Left hindlimb (tissue), 1 donor: Measurements from ENCODE around the gene CSTF3.
"Not testable (repeated sequence)": the region's sequence is repeated elsewhere in the genome, so short reads cannot be mapped to it uniquely, and the experiment has no call there.

Experiments used
- DNase-seq: peaks from one replicate; pipeline ENCODE4 v3.0.0-alpha.2; 2018

Gene CSTF3

DNA sequence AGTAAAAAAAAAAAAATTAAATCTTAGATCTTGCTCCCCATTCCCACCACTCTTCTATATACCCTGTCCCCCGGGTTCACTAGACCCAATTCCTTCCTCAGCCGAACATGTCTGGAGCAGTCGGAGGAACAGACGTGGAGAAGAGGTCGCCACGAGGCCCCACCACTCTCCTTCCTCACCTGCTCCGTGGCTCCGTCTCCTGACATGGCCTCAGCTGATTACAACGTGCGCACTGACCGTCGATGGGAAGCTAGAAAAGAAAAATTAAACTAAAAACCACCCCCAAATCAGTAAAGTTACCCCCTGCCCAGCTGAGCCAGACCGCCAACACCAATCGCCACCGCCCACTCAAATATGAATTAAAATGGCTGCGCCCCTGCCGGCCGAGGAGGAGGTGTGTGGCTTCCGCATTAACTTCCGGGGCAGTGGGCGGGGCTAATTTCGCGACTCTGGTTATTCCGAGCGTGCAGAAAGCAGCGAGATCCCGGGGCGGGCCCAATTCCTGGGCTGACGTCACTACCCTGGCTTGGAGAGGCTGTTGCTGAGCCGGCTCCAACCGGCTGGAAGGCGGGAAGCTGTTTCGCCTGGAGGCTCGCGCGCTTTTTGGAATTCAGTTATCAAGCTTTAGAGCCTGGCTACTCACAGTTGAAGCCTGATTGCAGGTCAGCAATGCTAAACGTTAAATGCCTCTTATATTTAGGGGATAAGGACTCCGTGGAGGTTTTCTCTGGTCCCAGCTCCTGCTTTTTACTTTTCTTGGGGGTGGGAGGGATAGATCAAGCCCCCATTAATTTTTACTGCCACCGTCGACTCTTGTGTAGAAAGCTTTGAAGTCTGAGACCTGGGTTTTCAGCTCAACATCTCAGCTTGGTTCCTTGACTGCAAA lies at the start of gene CSTF3:
Gene CSTF3, minus strand, starts transcription at position 361 of the 886 bp plus-strand sequence. Its CDS starts 155 bp downstream, at position 206.
- DNase-seq = peak; percentile 100

DNA sequence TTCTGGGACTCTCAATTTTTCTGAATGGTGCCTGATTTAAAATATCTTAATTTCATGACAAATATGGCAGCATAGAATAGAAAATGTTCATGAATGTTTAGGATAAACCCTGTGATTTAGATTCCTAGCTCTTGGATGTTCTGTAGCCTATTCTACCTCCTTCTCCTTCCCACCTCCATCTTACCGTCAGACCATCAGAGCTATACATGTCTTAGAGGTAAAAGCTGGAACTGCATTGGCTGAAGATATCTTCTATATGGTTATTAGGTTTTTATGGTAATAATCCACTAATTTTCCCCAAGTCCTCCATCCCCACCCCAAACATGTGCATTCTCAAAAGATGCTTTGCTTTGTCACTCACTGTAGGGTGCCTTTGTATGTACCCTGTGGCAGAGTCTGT lies 46.9 kb upstream of the CSTF3 start:
- no peak for DNase-seq

GRCh38 chr11:33207408-33207985 lies 46.2 kb upstream of the CSTF3 start:
- DNase-seq = peak; percentile 45

- no peak for DNase-seq
These were observed 36.8 kb upstream of the CSTF3 start for GRCh38 chr11:33197915-33198727.

GRCh38 chr11:33195462-33196173 lies 34.3 kb upstream of the CSTF3 start:
- no peak for DNase-seq

GRCh38 chr11:33194455-33194854 lies 33.2 kb upstream of the CSTF3 start:
- no peak for DNase-seq

- no peak for DNase-seq
These were observed 30.2 kb upstream of the CSTF3 start for GRCh38 chr11:33191467-33191866.

DNA sequence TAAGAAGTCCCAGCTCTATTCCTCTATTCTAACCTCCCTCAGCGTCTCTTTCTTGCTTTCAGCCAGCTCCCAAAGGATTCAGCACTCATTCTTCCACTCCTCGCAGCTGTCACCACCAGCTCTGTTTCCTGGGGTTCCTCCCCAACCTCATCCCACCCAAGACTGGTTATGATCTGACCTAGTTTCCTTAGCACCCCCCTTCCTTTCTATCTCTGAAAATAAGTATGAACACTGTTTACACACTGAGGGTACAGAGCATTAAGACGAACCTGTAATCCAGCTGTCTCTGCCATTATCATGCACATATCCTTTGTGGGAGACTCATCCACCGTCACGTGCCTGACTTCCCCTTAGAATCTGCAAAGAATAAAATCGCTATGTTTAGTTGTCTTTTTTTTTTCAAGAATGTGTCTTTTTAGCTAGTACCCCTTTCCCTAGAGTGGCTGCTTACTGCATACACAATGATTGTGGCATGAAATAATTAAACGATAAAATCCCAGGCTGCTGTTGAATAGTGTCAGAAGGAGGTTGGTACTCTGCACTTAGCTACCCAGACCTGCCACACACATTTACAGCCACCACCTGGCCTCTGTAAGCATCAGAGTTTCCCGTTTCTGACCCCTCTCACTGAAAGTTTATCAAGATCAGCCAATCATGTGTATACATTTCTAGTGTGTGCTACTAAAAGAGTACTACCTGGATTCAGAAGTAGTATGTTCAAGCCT lies 26.9 kb upstream of the CSTF3 start:
- DNase-seq = no peak

DNA sequence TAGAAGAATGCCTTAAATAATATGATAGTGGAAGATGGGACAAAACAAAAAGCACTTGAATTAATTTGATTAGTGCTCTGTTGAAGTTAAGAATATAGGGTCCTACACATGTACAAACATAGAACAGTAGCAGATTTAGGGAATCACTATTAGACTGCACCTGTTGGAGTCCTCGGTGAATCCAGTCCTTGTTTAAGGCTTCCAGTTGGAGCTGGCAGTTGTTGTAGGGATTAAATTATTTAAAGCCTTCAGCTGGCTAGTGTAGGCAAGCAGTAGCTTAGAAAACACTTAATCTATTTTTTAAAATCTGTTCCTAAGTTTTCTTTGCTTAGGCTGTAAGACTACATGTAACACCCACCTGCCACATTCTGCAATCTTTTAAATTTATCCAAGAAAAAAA lies 24.5 kb upstream of the CSTF3 start:
- no peak for DNase-seq

- no peak for DNase-seq
These were observed 21.1 kb upstream of the CSTF3 start for GRCh38 chr11:33182246-33182878.

- DNase-seq = no peak
These were observed 18.1 kb upstream of the CSTF3 start for GRCh38 chr11:33179348-33179803.

DNA sequence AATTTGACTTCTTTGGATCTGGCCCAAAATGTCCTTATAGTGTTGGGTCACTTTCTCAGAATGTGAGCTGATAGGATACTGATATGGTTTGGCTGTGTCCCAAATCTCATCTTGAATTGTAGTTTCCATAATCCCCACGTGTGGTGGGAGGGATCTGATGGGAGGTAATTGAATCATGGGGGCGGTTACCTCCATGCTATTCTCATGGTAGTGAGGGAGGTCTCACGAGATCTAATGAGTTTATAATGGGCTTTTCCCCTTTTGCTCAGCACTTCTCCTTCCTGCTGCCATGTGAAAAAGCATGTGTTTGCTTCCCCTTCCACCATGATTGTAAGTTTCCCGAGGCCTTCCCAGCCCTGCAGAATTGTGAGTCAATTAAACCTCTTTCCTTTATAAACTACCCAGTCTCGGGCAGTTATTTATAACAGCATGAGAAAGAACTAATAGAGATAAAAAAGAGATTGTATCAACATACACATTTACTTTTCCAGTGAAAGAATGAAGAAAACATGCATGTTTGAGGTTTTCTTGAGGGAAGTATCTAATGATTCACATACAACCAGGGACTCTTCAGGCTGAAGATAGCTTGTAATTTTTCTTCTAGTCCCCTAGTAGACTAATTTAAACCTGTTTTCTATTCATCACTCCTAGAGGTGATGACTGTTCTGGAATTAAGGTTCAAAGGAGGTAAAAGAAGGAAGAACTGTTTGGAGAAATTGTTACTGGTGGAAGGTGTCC lies 17.3 kb upstream of the CSTF3 start:
- no peak for DNase-seq

GRCh38 chr11:33177676-33178336 lies 16.5 kb upstream of the CSTF3 start:
- no peak for DNase-seq

DNA sequence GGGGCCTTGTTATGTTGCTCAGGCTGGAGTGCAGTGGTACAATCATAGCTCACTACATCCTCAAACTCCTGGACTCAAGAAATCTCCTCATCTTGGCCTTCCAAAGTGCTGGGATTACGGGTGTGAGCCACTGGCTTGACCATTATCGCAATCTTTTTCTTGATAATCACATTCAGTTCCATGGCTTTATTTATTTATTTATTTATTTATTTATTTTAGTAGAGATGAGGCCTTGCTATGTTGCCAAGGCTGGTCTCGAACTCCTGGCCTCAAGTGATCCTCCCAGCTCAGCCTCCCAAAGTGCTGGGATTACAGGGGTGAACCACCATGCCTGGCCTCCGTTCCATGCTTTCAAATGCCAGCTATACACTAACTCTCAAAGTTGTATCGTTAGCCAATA lies 15.5 kb upstream of the CSTF3 start:
- DNase-seq = not testable (repeated sequence)

DNA sequence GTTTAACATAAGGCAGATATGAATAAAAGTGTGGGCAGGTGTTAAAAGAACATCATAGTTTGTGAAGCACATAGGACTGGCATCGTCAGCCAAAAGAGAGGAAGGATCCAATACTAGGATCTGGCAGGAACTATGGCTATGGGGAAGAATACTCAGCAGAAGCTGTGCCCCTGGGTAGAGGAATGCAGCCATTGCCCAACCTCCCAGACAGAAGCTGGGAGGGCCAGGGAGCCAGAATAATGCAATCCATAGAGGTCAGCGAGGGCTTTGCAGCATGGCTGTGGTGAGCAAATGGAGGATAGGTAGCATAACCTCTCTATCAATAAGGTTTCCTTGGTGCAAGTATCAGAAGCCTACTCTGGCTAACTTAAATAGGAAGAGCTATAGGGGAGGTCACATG lies 11.7 kb upstream of the CSTF3 start:
- no peak for DNase-seq

GRCh38 chr11:33172345-33172744 lies 11.1 kb upstream of the CSTF3 start:
- DNase-seq = no peak

DNA sequence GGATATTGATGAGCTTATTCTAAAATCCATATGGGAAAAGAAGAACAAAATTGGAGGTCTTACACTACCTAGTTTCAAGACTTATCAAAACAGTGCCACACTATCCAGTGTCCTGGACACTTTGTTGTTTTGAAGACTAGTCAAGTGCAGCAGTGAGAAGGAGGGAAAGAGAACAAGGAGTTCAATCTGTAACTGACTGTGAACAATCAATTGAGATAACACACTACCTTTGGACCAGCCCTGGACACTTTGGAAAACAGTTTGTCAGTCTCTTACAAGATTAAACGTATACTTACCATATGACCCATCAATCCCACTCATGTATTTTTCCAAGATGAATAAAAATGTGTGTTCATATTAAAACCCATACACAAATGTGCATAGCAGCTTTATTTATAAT lies 10.0 kb upstream of the CSTF3 start:
- no peak for DNase-seq

DNA sequence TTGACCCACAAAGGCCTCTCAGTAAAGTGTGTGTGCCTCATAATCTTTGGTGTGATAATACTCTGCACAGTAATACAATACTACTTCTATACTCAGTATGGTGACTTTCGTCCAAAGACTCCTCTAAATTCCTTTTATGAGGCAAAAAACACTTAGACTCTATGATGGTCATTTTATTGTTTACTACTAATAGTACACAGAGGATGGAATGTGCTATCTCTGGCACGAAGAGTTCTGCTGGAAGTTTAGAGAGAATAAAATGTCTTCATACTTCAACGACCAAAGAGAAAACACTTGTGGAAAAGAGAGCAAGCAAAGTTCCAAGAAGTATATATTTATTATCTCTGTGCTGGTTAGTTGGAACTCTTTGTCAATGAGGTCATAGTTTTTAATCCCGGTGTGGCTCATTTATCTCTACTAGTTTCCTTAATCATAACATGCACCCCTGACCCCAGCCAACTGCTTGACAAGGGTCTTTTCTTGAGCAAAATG lies 7.5 kb upstream of the CSTF3 start:
- no peak for DNase-seq

- DNase-seq = no peak
These were observed 1.6 kb upstream of the CSTF3 start for GRCh38 chr11:33162831-33163230.

DNA sequence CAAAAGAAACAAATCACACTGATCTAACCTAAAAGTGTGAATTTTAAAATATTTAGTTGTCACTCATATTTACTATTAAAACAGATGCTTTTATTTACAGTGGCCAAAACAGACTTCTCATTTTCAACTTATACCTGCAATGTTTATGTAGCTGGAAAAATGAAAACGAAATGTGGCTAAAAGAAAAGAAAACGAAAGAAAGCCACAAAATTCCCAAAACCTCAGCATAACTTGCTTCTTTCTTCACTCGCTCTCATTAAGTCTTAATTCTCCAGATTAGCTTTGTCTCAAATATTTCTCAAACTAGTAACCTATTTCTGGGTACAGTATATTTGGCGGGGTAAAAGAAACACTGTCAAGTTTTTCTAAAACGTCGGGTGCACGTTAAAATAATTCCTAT lies 693 bp downstream of the CSTF3 start:
- no peak for DNase-seq
